SK-N-MC (cell line): Measurements from ENCODE around the gene SHB.
"Not testable (repeated sequence)": the region's sequence is repeated elsewhere in the genome, so short reads cannot be mapped to it uniquely, and the experiment has no call there.

Experiments used
- DNase-seq: peaks from one replicate; pipeline ENCODE4 v3.0.0-alpha.2; 2011; ENCODE audit warnings: low read depth, low spot score
- H3K27ac ChIP-seq: fragments of 200-600 bp; sonication (generic); 2 replicates; pipeline ENCODE4 v1.5.1; 2016; ENCODE audit warnings: mixed run types
- H3K36me3 ChIP-seq: fragments of 200-600 bp; sonication (generic); 2 replicates; pipeline ENCODE4 v1.6.1; 2017; ENCODE audit warnings: antibody characterized with exemption, low read length, mixed read lengths; ENCODE audit not compliant: insufficient read depth
- H3K4me3 ChIP-seq: fragments of 200-600 bp; sonication (generic); 2 replicates; pipeline ENCODE4 v1.5.1; 2016
- H3K9ac ChIP-seq: fragments of 200-600 bp; sonication (generic); 2 replicates; pipeline ENCODE4 v1.8.0; 2017; ENCODE audit warnings: mixed run types, mixed read lengths; ENCODE audit not compliant: insufficient read length
- H3K9me3 ChIP-seq: fragments of 200-600 bp; sonication (generic); 2 replicates; pipeline ENCODE4 v1.6.1; 2017; ENCODE audit warnings: low read depth, mild to moderate bottlenecking, antibody characterized with exemption, low read length, moderate library complexity, mixed read lengths
- EZH2 ChIP-seq: fragments of 200-600 bp; sonication (generic); IDR thresholded peaks from one replicate; pipeline ENCODE4 v1.6.1; 2017; ENCODE audit warnings: antibody characterized with exemption
- FOXP2 ChIP-seq: optimal IDR thresholded peaks from 2 replicates; pipeline ENCODE3; 2011; ENCODE audit warnings: mild to moderate bottlenecking, moderate library complexity; ENCODE audit not compliant: insufficient read depth; ENCODE audit errors: extremely low read length, control extremely low read depth
- POLR2AphosphoS5 ChIP-seq: IDR thresholded peaks from 2 replicates; pipeline ENCODE4 v1.6.1; 2012; ENCODE audit warnings: mild to moderate bottlenecking, low read depth, low read length, borderline replicate concordance

SHB gene

GRCh38 chr9:38051780-38052546 lies 17.1 kb downstream of the SHB start:
- H3K9ac ChIP-seq = no peak overlapping the region
- DNase-seq = no peak
- H3K27ac ChIP-seq = no peak overlapping the region
- no peaks in the 10 kb centered on the region for H3K9me3 ChIP-seq
- peaks cover 6% of the 10 kb centered on the region; the same call in 1 of the 2 replicates for H3K36me3 ChIP-seq
- TF ChIP-seq FOXP2 = no peak
- no peak for TF ChIP-seq POLR2AphosphoS5
- no peak overlapping the region for H3K4me3 ChIP-seq

- Histone ChIP-seq H3K9ac (no peak overlapping the region), H3K27ac (peak overlapping the region; percentile 56; the same call in 1 of the 2 replicates), H3K9me3 (no peaks in the 10 kb centered on the region), H3K4me3 (no peak overlapping the region), H3K36me3 (peaks cover 6% of the 10 kb centered on the region; the same call in 1 of the 2 replicates)
- TF ChIP-seq POLR2AphosphoS5 (no peak), FOXP2 (no peak), EZH2 (no peak)
- DNase-seq = no peak
Measured at GRCh38 chr9:38048316-38048969, 20.6 kb downstream of the SHB start.

GRCh38 chr9:38047301-38048251 lies 21.5 kb downstream of the SHB start:
- peak overlapping the region; percentile 56 for H3K27ac ChIP-seq
- H3K9ac ChIP-seq = no peak overlapping the region
- TF ChIP-seq FOXP2 (no peak), EZH2 (no peak)
- no peak overlapping the region for H3K4me3 ChIP-seq
- DNase-seq = no peak
- no peaks in the 10 kb centered on the region for H3K9me3 ChIP-seq
- peaks cover 6% of the 10 kb centered on the region; the same call in 1 of the 2 replicates for H3K36me3 ChIP-seq

- TF ChIP-seq EZH2 (no peak), FOXP2 (no peak), POLR2AphosphoS5 (no peak)
- Histone ChIP-seq H3K36me3 (peaks cover 6% of the 10 kb centered on the region; the same call in 1 of the 2 replicates), H3K4me3 (no peak overlapping the region), H3K27ac (0 out of 2 replicates have a peak overlapping the region, but pooled peaks have one; percentile 56), H3K9ac (no peak overlapping the region), H3K9me3 (no peaks in the 10 kb centered on the region)
- DNase-seq = no peak
Measured at GRCh38 chr9:38046661-38047300, 22.2 kb downstream of the SHB start.

- H3K27ac ChIP-seq, H3K9ac ChIP-seq, H3K9me3 ChIP-seq, DNase-seq, H3K4me3 ChIP-seq, H3K36me3 ChIP-seq: not testable (repeated sequence)
Measured at GRCh38 chr9:38045939-38046338, 23.1 kb downstream of the SHB start.

GRCh38 chr9:38044706-38045105 lies 24.3 kb downstream of the SHB start:
- TF ChIP-seq FOXP2 = no peak
- no peak for DNase-seq

GRCh38 chr9:38043931-38044623 lies 24.9 kb downstream of the SHB start:
- Histone ChIP-seq H3K4me3 (no peak overlapping the region), H3K27ac (no peak overlapping the region), H3K9ac (no peak overlapping the region), H3K36me3 (peaks cover 3% of the 10 kb centered on the region; the same call in 1 of the 2 replicates), H3K9me3 (no peaks in the 10 kb centered on the region)
- DNase-seq = no peak
- no peak for TF ChIP-seq POLR2AphosphoS5
- TF ChIP-seq EZH2 = no peak
- TF ChIP-seq FOXP2 = no peak

More at GRCh38 chr9:38044706-38045105, 24.3 kb downstream of the SHB start:
- Histone ChIP-seq H3K9ac (no peak overlapping the region), H3K27ac (no peak overlapping the region), H3K4me3 (no peak overlapping the region), H3K36me3 (peaks cover 3% of the 10 kb centered on the region; the same call in 1 of the 2 replicates), H3K9me3 (no peaks in the 10 kb centered on the region)
